Measurements from ENCODE around the gene PRSS36.
"Not testable (repeated sequence)": the region's sequence is repeated elsewhere in the genome, so short reads cannot be mapped to it uniquely, and the experiment has no call there.

PRSS36 gene

DNA sequence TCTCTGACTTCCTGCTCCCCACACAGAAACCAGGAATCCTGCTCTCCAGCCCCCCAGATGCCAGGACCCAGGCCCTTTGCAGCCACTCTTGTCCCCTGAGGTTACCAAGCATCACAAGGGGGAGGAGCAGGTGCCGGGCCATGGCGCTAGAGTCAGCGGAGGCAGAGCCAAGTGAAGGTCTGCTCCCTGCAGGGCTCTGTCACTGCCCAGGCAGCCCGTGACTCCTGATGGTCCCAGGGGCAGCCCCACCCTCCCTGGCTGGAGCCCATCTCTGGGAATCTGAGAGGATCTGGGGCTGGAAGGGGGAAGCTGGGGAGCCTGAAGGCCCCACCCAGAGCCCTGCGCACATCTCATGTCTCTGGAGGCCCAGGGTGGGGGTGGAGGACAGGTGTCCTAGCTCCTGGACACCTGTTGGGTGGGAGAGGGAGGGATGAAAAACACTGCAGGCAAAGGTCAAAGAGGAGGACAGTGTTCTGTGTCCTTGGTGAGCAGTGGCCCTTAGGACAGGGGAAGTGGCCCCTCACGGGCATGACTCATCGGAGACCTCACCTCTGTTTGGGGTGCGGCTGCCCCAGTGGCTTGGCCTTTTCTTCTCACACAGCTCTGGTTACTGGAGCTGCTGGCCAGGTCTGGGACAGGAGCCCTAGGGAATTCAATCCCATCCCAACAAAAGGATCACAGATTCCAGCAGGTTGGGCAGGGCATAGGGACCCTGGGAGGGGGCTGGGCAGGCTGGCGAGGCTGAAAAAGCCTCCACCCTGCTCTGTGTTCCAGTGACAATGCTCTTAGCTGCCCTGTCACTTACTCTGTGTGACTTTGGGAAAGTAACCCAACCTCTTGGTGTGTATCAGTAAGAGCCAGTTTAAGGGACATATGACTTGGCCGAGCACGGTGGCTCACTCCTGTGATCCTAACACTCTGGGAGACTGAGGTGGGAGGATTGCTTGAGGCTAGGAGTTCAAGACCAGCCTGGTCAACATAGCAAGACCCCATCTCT, at the start of gene PRSS36:
PRSS36 (minus strand) TSS at position 173 of the 997 bp plus-strand sequence; CDS start at position 142, 31 bp downstream.
- Histone ChIP-seq H3K9ac (ENCODE audit: low read depth, low read length) (no peak within 1 kb of the TSS; the same call in 1 of the 2 replicates), H3K9me3 (ENCODE audit: control insufficient read depth, insufficient read depth, low read length) (no peaks in the 10 kb centered on the region)

DNA sequence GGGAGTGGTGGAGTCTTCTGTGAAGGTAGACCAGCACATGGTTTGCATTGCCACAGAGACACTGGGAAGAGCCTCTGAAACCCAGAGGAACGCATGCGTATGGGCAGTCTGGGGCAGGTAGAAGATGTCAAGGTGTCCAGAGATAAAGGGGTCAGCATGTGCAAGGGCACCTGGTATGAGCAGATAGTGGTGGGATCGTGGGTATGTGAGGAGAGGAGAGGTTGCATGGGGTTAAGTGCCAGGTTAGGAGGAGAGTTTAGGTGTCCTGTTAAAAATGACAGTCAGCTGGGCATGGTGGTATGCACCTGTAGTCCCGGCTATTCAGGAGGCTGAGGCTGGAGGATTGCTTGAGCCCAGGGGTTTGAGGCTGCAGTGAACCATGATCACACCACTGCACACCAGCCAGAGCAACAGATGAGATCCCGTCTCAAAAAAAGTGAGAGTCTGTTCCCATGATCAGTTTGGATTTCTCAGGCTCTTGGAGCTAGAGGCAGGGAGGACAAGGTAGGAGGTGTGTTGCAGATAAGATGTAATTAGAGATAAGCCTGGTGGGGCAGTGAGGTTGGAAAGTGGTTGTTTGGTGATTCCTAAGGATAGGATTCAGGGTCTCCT, 49.7 kb upstream of the PRSS36 start:
- H3K9me3 ChIP-seq (ENCODE audit: control insufficient read depth, insufficient read depth, low read length), result no peaks in the 10 kb centered on the region
- H3K9ac ChIP-seq (ENCODE audit: low read depth, low read length), result no peak overlapping the region
- H3K4me1 ChIP-seq (ENCODE audit: insufficient read depth, low read length), result peaks cover 7% of the 10 kb centered on the region; the same call in 1 of the 2 replicates
- peaks cover 22% of the 10 kb centered on the region for H3K36me3 ChIP-seq (ENCODE audit: insufficient read depth, low read length)

More for the DNA sequence above, at the start of gene PRSS36:
- H3K36me3 ChIP-seq (ENCODE audit: insufficient read depth, low read length), result no peaks in the 10 kb centered on the region
- peaks cover 13% of the 10 kb centered on the region for H3K4me1 ChIP-seq (ENCODE audit: insufficient read depth, low read length)

DNA sequence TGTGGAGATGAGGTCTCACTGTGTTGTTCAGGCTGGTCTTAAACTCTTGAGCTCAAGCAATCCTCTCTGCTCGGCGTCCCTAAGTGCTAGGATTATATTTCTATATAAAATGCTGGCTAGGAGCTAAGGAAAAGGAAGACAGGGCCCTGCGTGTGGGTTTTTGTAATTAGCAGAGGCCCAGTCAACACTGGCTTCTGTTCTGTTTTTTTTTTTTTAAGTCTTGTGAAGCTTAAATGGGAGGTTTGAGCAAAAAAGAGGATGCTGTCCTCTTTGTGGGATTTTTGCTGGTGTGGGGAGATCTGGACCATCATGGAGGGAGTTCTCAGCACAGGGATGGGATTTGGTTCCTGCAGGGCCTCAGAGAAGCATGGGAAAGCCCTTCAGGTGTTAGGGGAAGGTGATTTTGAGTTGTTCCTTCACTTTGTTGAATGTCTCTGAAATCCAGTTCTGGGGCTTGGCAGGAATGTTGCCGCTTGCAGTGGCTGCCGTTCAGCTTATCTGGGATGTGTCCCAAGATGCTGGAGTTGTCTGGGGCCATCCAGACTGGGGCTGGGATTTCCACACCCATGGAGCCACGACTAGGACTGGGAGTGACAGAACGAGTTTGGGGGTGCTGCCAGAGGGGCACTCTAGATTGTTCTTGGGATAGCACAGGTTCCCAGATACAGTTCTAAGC, 48.5 kb upstream of the PRSS36 start:
- Histone ChIP-seq H3K4me1 (ENCODE audit: insufficient read depth, low read length) (peaks cover 7% of the 10 kb centered on the region; the same call in 1 of the 2 replicates), H3K36me3 (ENCODE audit: insufficient read depth, low read length) (peaks cover 32% of the 10 kb centered on the region)

DNA sequence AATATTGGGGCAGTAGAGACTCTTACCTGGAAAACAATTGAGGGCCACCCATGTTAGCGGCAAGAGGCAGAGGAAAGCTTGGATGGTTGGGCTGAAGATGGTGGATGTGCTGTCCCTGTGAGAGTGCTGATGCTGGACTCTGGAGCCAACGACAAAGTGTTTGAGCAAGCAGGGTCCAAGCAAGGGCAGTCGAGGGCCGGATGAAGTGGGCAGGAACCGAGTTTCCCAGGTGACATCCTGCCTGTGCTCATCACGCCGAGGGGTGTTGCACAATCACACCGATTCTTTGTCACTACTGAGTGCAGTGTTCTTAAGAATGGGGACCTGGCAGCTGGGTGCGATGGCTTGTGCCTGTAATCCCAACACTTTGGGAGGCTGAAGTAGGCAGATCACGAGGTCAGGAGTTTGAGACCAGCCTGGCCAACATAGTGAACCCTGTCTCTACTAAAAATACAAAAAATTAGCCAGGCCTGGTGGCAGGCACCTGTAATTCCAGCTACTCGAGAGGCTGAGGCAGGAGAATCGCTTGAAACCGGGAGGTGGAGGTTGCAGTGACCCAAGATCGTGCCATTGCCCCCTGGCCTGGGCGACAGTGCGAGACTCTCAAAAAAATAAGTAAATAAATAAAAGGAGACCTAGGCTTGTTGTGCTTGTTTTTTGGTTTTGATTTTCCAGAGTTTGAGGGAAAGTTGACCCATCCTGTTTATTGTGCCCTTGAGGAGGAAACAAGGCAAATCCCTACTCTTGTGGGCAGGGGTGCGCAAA, 46.6 kb upstream of the PRSS36 start:
- peaks cover 7% of the 10 kb centered on the region; the same call in 1 of the 2 replicates for H3K4me1 ChIP-seq (ENCODE audit: insufficient read depth, low read length)

More for the DNA sequence above, 48.5 kb upstream of the PRSS36 start:
- H3K9ac ChIP-seq (ENCODE audit: low read depth, low read length), result no peak overlapping the region
- H3K9me3 ChIP-seq (ENCODE audit: control insufficient read depth, insufficient read depth, low read length), result no peaks in the 10 kb centered on the region

DNA sequence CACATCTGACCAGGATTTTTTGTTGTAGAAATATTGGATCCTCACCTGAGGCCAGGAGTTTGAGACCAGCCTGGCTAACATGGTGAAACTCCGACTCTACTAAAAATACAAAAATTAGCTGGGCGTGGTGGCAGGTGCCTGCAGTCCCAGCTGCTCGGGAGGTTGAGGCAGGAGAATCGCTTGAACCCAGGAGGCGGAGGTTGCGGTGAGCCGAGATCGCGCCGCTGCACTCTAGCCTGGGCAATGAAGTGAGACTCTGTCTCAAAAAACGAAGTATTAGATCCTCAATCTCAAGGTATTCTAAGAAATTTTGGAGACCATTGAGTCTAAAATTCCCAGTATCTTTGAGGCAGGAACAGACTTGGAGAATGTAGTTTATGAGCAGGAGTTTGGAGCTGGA, 46.0 kb upstream of the PRSS36 start:
- H3K4me1 ChIP-seq (ENCODE audit: insufficient read depth, low read length); H3K9ac ChIP-seq (ENCODE audit: low read depth, low read length); H3K9me3 ChIP-seq (ENCODE audit: control insufficient read depth, insufficient read depth, low read length): not testable (repeated sequence)
- peaks cover 55% of the 10 kb centered on the region for H3K36me3 ChIP-seq (ENCODE audit: insufficient read depth, low read length)

More for the DNA sequence above, 46.6 kb upstream of the PRSS36 start:
- Histone ChIP-seq H3K9ac (ENCODE audit: low read depth, low read length) (no peak overlapping the region), H3K36me3 (ENCODE audit: insufficient read depth, low read length) (peaks cover 49% of the 10 kb centered on the region), H3K9me3 (ENCODE audit: control insufficient read depth, insufficient read depth, low read length) (no peaks in the 10 kb centered on the region)

DNA sequence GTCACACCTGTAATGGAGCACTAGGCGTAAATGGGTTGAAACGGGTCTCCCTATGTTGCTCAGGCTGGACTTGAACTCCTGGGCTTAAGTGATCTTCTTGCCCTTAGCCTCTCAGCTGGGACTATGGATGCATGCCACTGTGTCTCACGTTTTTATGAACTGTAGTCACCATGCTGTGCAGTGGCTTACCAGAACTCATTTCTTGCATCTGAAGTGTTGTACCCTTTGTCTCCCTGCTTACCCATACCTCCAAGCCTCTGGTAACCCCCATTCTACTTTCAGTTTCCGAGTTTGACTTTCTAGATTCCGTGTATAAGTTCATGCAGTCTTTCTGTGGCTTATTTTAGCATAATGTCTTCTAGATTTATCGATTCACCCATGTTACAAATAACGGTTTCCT, 45.0 kb upstream of the PRSS36 start:
- H3K4me1 ChIP-seq (ENCODE audit: insufficient read depth, low read length), result no peaks in the 10 kb centered on the region
- H3K9ac ChIP-seq (ENCODE audit: low read depth, low read length), result no peak overlapping the region
- no peaks in the 10 kb centered on the region for H3K9me3 ChIP-seq (ENCODE audit: control insufficient read depth, insufficient read depth, low read length)
- H3K36me3 ChIP-seq (ENCODE audit: insufficient read depth, low read length), result peaks cover 65% of the 10 kb centered on the region

DNA sequence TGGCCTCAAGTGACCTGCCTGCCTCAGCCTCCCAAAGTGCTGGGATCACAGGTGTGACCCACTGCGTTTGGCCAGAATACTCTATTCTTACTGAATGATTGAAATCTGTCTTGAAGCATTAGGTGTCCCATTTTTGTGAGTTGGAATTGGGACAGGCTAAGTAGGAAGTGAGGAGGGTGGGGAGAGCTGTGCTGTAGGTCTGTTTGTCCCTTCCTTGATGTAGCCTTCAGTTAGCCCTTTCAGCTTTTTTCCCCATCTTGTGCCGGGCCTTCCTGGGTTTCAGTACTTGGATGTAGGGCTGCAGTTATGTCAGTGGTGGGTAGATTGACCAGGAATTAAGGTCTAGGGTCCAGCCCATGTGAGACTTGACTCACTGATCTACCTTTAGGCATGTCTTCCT, 44.0 kb upstream of the PRSS36 start:
- Histone ChIP-seq H3K4me1 (ENCODE audit: insufficient read depth, low read length) (no peaks in the 10 kb centered on the region), H3K9me3 (ENCODE audit: control insufficient read depth, insufficient read depth, low read length) (no peaks in the 10 kb centered on the region), H3K9ac (ENCODE audit: low read depth, low read length) (no peak overlapping the region), H3K36me3 (ENCODE audit: insufficient read depth, low read length) (peaks cover 72% of the 10 kb centered on the region)

DNA sequence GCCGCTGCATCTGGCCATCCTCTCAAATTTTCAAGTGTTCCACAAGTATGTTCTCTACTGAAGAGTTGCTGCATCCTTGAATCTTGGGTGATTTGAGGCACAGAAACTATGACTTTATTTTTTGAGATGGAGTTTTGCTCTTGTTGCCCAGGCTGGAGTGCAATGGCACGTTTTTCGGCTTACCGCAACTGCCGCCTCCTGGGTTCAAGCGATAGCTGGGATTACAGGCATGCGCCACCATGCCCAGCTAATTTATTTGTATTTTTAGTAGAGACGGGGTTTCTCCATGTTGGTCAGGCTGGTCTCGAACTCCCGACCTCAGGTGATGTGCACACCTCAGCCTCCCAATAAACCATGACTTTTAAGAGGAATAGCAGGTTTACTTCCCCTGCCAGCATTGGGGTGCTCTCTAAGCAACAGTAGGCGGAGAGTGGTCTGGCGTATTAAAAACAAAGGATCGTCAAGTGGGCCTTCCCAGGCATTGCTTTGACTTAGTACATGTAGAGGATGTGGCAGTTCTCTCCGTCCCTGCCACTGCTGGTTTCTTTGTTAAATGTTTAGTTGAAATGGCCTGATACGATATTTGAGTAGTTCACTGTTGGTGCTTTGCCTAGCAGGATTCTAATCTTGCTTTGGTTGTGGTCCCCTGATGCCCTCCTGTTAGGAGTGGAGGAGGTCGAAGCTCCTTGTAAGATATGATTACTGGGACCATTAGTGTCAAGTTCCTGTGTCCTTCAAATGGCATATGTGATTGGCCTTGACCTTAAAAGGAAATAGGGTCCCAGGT, 43.2 kb upstream of the PRSS36 start:
- no peaks in the 10 kb centered on the region for H3K4me1 ChIP-seq (ENCODE audit: insufficient read depth, low read length)
- no peaks in the 10 kb centered on the region for H3K9me3 ChIP-seq (ENCODE audit: control insufficient read depth, insufficient read depth, low read length)
- H3K9ac ChIP-seq (ENCODE audit: low read depth, low read length), result no peak overlapping the region
- H3K36me3 ChIP-seq (ENCODE audit: insufficient read depth, low read length), result peaks cover 80% of the 10 kb centered on the region

DNA sequence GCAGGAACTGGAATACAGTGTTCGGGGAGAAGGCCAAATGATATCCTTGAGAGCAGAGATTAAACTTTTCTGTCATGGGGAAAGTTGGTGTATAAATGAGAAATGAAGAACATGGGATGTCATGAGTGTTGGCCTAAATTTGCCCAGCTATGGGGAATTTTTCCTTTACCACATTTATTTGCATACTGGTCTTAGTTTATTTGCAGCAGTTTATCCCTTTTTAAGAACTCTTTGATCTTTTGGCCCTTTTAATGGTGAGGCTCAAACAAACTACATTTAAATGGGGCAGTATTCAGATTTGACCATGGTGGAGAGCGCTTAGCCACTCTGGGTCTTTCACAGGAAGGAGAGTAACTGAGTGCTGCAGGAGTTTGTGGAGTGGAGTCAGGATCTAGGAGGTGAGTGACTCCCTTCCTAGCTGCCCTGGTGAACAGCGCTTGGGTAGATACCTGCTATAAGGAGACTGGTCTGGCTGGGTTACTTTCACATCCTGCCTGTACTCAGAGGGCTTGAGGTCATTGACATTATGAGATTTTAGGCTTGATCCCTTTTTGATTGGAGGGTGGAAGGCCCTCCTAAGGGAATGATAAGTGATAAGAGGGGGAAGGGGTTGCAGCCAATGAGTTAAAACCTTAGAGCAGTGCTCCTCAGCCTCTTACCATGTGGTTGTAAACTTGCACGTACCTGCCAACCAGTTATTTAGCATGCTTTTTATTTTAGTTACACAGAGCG, 42.0 kb upstream of the PRSS36 start:
- peaks cover 92% of the 10 kb centered on the region for H3K36me3 ChIP-seq (ENCODE audit: insufficient read depth, low read length)
- H3K9ac ChIP-seq (ENCODE audit: low read depth, low read length), result no peak overlapping the region
- no peaks in the 10 kb centered on the region for H3K9me3 ChIP-seq (ENCODE audit: control insufficient read depth, insufficient read depth, low read length)
- H3K4me1 ChIP-seq (ENCODE audit: insufficient read depth, low read length), result no peaks in the 10 kb centered on the region

DNA sequence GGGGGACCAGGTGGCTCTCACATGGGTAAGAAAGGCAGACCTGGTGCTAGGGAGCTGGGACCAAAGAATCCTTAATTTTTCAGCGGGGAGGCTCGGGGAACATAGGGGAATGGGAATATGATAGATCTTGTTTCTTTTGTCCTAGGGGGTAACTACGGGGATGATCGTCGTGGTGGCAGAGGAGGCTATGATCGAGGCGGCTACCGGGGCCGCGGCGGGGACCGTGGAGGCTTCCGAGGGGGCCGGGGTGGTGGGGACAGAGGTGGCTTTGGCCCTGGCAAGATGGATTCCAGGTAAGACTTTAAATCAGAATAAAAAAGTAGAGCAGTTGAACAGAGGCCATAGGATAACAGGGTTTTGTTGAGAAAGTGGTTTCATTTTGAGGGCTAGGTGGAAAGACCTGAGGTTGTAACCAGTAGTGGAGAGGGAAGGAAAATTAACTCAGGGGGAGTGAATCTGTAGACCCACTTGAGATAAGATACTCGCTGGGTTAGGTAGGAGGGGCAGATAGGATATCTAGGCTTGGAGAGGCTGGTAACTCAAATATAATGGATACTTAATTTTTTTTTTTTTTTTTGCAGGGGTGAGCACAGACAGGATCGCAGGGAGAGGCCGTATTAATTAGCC, 41.1 kb upstream of the PRSS36 start:
- H3K36me3 ChIP-seq (ENCODE audit: insufficient read depth, low read length), result peaks cover 95% of the 10 kb centered on the region
- H3K4me1 ChIP-seq (ENCODE audit: insufficient read depth, low read length), result no peaks in the 10 kb centered on the region
- no peaks in the 10 kb centered on the region for H3K9me3 ChIP-seq (ENCODE audit: control insufficient read depth, insufficient read depth, low read length)
- no peak overlapping the region for H3K9ac ChIP-seq (ENCODE audit: low read depth, low read length)

DNA sequence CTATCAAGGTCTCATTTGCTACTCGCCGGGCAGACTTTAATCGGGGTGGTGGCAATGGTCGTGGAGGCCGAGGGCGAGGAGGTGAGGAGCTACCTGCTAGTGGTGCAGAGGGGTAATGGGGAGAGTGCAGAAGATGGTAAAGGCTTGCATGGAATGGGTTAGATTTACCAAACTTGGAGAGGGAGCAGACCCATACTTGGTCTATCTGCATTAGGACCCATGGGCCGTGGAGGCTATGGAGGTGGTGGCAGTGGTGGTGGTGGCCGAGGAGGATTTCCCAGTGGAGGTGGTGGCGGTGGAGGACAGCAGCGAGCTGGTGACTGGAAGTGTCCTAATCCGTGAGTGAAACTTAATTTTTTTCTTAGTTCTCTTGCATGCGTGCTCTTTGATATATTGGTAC, 40.2 kb upstream of the PRSS36 start:
- peaks cover 95% of the 10 kb centered on the region for H3K36me3 ChIP-seq (ENCODE audit: insufficient read depth, low read length)
- H3K4me1 ChIP-seq (ENCODE audit: insufficient read depth, low read length), result no peaks in the 10 kb centered on the region
- no peaks in the 10 kb centered on the region for H3K9me3 ChIP-seq (ENCODE audit: control insufficient read depth, insufficient read depth, low read length)
- no peak overlapping the region for H3K9ac ChIP-seq (ENCODE audit: low read depth, low read length)

DNA sequence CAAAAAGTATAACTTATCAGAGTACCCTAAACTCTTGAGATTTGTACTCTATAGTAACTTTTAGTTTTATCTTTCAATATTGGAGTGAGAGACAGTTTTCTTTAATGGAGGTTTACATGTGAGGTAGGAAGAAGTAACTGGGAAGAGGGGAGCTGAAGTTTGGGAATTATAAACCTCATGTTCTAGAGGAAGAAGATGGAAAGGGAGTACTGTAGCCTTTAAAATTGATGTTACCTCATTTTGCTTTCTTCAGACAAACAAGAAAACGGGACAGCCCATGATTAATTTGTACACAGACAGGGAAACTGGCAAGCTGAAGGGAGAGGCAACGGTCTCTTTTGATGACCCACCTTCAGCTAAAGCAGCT, 39.5 kb upstream of the PRSS36 start:
- H3K4me1 ChIP-seq (ENCODE audit: insufficient read depth, low read length), result no peaks in the 10 kb centered on the region
- peaks cover 91% of the 10 kb centered on the region for H3K36me3 ChIP-seq (ENCODE audit: insufficient read depth, low read length)
- H3K9me3 ChIP-seq (ENCODE audit: control insufficient read depth, insufficient read depth, low read length), result no peaks in the 10 kb centered on the region
- no peak overlapping the region for H3K9ac ChIP-seq (ENCODE audit: low read depth, low read length)

Measured in ES-I3 (cell line).